HG03159 (cell line): Measurements from ENCODE around the gene TMCO5A.
"Not testable (repeated sequence)": the region's sequence is repeated elsewhere in the genome, so short reads cannot be mapped to it uniquely, and the experiment has no call there.

Source experiments
- ATAC-seq: cut with Tn5 transposase; IDR thresholded peaks from one replicate; pipeline ENCODE4 v1.9.1; 2021; ENCODE audit warnings: mild to moderate bottlenecking, moderate library complexity; ENCODE audit not compliant: unreplicated experiment

TMCO5A gene

DNA sequence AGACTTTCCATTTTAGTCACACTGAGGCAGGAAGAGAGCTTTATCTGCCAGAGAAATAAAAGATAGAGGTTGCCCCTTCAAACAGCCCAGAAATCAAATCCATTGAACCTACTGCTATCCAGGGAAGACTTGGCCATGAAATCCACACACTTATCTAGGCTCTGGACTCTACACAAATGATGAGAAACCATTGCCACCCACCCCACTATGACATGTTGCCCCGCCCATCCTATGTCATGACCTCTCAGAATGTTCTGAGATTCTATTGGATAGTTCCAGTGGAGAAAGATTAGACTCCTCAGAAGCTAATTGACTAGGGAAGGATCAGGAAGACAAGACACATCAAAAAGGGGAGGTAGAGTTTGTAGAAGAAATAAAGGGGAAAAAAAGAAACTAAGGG lies at the start of gene TMCO5A:
Gene TMCO5A, plus strand, starts transcription at position 301 of the 400 bp plus-strand sequence. CDS start 1,684 bp downstream, outside the sequence.
- no peak for ATAC-seq

DNA sequence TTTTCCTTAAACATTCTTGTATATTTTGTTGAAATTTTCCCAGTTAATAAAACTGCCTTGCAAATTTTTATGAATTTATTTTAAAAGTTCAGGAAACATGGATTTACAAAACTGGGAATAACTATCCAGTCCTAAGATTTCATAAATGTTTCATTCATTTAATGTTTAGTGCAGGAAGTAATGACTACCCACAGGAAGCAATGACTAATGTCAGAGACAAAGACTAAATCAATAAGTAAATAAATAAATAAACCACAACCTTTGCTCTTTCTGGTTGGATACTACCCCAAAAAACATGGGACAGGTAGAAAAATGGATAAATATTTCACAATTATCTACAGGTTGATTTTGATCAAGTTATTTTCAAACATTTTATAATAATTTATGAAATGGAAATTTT lies 48.8 kb upstream of the TMCO5A start:
- no peak for ATAC-seq

DNA sequence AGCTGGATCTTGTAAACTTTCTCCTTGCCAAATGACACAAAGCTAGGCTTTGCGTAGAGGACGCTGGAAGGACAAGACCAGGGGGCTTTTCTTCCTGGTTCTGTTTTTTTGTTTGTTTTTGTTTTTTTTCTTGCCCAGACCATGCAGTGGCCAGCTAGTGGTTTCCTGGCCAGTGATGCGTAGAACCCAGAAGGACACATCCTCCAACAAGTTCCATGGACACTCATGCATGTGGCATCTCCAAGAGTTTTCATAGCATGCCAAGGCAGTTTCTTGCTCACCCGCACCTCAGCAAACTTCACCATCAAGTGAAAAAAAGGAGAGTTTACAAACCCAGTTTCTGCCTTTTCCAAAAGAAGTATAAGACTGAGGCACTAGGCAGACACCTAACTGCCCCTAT lies 46.1 kb upstream of the TMCO5A start:
- no peak for ATAC-seq

DNA sequence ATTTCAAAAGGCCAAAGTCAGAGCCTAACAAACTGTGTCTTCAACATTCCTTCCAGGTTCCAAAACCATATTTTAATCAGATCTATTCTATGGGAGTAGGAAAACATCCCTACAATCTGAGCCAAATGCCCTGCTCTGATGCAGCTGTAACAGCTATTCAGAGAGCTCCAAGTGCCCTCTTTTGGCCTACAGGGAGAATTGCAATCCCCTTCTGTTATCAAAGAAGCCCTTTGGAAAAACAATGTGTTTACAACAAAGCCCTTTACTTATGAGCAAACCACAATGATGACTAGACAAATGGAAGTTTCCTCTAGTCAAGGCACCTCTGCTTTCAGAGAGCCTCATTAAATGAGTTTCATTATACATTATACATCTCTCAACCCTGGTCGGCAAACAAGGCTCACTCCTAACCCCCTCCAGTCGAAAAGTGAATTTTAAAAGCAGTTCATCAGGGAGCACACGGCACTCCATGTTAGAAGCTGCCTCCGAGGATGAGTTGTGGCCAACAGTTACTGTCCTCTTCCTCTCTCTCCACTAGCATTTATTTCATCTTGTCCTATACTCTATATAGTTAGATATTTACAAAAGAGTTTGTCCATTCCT lies 42.6 kb upstream of the TMCO5A start:
- peak; percentile 74 for ATAC-seq

DNA sequence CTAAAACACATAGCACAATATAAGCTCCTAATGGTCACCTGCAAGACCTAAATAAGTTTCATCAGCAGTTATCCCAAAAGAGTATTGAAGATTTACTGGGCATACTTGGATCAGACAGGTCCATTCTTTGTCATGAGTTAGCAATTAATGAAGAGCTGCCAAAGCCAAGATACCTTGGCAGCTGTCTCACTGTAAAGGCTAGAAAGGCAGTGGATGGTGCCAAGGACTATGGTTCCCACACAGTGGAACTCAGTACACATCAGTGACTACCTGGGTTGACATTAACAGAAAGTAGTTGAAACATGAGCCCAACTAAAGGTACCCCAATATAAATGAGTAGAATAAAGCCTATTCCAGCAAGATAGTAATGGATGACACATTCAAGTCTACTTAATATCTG lies 41.1 kb upstream of the TMCO5A start:
- no peak for ATAC-seq

DNA sequence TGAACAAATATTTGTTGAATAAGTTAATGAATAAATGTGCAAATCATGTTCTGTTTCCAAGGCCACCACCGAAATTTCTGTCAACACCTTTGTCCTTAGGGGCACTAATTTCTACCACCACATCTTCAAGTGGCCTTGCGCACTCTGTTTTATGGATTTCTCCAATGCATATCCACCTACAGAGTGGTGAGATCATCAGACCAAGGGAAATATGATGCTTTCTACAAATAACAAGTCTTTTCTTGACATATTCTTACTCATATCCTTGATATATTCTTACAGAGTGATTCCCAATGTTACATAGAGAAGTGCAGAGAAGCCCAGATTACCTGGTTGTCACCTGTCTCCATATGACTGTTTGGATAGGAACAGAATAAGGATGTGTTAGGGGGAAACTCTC lies 36.1 kb upstream of the TMCO5A start:
- ATAC-seq: no peak

DNA sequence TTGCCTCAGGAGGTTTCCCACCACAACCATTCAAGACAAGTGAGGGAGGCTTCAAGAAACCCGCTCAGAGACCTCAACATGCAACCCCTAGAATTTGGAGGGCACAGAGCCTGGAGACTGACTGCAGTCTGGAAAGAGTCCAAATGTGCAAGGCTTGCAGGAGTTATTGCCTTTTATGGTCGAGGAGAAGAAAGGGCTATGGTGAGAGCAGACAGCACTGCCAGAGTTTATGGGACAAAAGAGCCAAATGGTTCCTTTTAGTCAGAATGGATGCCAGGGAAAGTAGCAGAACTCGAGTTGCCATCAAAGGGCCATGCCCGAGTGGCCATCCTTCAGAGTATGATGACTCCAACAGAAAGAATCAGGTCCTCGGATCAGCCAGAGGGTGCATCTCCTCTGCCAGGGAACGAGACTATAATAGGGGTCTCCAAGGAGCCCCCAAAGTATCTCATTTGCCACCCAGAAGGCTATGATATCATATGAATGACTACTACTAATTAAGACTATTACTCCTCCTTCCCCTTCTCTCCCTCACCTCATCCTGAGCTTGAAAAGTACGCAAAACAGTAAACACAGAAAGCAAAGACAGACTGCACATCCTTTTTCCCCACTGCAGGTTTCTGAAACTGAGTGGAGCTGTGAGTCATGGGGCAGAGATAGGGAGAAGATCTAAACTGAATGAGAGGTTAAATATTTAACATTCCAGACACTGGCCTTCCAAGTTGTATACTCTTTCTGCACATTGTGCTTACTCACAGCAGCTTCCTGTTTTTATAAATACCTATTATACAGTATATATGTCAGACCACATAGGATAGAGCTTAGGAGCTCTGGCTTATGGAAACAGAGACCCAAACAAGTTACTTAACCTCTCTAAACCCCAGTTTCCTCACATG lies 33.9 kb upstream of the TMCO5A start:
- no peak for ATAC-seq

DNA sequence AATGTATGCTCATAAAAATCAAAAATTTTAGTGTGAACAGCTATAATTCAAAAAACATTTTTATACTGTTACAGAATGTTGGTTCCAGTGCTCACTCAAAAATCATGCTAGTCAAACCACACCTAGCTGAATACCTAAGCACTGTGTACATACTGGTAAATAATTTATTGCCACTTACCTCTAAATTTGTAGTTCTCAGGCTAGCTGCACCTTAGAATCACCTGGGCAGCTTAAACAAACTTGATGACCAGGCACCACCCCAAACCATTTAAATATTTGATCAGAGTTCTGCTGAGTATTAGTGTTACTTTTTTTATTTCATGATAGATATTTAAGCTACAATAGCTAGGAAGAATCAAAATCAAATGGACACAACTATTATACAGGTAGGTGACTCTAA lies 32.3 kb upstream of the TMCO5A start:
- no peak for ATAC-seq

DNA sequence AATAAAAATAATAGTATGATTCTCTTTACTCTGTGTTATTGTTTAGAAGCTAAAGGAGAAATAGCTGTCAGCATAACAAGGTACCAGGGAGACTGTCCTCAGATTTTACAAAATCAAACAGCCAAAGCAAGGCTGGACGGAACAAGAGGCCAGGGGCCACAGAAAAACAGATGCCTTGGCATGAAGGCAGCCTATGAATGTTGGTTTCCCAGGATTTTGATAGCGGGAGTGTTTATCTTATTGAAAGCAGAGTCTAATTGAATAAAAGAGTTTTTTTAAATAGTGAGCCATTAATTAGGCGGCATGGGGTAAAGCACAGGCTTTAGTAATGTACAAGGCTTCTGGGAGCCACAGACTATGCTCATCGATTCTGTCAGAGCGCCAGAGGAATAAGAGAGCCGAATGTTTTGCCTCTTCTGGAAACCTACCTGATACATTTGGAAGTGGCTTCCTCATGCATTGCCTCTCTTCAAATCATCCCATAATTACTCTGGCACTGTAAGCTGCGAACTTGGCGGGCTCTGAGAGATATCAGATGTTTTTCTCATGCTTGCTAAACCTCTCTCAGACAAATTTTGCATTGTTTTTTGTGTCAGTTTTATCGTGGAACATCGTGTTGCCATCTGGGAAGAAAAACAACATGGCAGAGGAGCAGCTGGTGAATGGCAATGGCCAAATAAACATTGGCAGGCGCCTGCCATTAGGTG lies 30.4 kb upstream of the TMCO5A start:
- no peak for ATAC-seq

DNA sequence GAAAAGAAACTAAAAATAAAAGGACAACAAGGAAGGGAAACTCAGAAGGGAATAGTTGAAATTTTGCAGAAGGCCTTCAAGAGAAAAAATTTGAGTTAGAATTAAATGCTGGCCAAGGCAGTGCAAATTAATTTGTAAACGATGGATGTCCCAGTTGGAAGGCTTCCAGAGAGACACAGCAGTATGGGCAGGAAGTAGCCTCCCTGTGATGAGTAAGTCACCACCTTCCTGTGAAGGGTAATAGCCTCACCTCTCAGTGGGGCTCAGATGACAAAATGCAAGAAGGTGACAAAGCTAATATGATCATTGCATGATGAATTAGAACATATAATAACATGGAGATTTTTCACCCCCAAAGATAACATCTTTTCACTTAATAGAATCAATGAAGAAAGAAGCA lies 27.3 kb upstream of the TMCO5A start:
- ATAC-seq: no peak

DNA sequence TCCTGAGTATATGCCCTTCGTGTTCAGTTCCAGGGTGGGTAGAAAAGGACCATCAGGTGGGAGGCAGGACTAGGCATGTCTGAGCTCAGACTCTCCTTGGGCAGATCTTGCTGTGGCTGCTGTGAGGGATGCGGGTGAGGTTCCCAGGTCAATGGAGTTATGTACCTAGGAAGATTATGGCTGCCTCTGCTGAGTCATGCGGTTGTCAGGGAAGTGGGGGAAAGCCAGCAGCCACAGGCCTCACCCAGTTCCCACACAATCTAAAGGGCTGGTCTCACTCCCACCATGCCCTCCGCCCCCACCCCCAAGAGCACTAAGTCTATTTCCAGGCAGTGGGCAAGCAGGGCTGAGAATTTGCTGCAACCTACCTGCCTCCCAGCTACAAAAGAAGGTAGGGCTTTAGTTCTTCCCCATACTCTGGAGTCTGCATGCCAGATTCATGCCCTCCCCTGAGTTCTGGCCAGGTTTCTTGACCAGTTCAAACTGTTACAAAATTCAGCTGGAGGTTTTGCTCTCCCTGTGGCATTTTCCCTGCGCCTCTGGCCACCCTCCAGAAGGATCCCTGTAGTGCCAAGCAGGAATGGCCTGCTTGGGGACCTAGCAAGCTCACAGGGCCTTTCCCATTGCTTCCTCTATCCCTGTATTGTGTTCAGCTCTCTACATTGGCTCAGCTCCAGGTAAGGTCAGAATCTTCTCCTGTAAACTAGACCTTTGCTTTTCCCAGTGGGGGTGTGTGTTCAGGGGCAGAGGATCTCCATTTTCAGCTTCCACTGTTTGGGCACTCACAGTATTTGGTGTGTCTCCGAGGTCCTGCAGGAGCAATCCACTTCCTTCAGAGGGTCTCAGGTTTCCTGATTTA lies 12.7 kb upstream of the TMCO5A start:
- no peak for ATAC-seq

DNA sequence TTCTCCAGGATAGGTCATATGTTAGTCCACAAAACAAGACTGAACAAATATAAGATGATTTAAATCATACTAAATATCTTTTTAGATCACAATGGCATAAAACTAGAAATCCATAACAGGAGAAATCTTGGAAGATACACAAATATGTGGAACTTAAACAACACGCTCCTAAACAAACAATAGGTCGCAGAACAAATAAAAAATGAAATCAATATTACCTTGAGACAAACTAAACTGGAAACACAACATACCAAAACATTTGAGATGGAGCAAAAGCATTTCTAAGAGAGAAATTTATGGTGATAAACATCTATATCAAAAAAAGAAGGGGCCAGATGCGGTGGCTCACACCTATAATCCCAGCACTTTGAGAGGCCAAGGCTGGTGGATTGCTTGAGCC lies 8.3 kb upstream of the TMCO5A start:
- no peak for ATAC-seq

DNA sequence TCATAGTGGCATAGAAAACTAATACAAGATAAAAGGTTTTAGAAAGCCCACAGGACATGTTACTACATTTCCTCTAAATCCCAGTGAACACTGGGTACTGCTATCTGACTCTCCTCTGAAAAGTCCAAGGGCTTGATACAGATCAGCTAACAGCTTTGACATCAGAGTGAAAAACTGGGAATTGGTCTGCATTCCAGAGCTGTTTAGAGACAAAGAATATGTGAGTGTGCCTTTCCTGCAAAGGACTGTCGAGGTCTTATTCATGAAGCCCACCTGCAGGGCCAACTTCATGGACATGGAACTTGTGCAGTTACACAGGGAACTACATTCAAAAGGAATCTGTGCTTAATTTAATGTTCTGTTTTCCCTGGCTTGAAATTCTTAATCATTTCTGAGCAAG lies 5.2 kb upstream of the TMCO5A start:
- ATAC-seq: no peak

DNA sequence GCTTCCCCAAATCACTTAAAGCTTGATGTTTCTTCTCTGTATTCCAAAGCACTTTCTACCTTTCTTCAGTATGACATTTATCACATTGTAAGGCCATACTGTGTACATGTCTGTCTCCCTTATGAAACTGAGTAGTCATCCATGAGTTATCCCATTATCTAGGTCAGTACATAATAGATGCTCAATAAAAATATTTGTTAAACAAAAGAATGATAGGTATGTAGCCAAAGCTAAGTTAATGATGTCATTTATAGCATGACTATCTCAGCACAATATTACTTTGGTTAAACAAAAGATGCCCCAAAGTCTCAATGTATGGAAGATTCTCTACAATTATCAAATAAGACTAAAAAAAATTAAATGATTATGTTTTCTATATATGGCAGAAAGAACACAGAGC lies 3.1 kb upstream of the TMCO5A start:
- ATAC-seq: no peak

DNA sequence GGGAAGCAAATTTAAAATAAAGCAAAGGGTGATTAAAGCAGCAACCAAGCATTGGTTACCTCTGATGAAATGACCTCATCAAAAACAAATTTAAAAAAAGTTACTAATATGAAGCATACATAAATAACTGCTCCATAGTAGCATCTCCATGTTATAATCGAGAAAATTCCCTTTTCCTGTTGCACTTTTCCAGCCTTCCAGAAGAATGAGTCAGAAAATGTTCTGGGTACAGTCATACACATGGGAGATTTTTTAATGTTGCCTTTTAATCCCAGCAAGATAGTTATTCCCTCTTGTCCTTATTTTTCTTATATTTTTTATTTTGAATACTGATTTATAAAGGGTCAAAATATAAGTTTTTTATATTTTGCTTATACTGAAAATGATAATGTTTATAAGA lies 2.6 kb upstream of the TMCO5A start:
- ATAC-seq: no peak

DNA sequence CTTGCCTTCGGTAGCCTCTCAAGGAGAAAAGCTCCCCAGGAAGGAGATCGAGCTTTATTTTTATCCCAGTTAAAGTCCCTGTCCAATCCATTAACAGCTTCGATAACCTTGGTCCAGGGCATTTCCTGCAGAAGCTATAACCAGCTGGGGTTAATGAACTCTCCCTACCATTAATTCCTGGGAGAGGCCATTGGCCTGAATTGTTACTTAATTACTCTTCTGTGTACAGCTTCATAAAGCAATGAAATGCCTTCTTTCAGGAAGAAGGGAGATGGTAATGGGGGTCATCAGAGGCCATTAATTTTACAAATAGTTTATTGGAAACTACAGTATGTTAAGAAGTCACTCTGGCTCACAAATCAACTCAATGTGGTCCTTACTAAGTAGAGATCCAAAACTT lies 1.9 kb upstream of the TMCO5A start:
- no peak for ATAC-seq

DNA sequence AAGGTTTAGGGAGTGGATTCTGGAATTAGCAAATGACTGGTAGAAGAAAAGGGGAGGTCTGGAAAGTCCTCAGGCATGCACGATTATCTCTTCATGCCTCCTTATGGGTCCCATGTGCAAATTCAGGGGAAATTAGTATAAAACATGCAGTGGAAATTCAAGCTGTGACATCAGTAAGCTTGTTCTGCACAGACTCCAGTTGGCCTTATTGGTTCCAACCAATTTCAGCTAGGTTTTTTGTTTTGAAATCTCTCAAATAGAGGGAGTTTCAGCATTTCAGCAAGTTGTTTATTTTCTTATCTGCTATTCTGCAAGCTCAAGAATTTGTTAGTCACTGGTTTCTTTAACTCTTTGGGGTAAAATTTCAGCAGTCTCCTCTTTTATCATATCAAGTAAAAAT lies 774 bp upstream of the TMCO5A start:
- ATAC-seq: no peak

DNA sequence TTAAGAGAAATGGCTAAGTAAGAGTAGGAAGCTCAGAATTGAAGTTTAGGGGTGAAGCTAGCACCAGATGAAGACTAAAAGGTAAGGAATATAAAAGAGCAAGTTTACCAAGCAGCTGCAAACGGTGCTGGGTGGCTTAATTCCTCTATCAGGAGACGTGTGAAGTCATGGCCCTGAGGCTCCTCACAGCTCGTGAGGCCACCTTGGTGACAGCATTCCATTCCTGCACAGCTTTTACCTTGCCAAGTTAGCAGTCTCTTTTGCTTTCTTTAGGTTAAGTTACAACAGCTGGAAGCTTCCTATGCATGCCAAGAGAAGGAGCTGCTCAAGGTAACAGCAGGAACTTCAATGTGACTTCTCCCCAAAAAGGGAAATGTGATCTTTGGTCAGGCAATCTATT lies 6.4 kb downstream of the TMCO5A start:
- no peak for ATAC-seq

DNA sequence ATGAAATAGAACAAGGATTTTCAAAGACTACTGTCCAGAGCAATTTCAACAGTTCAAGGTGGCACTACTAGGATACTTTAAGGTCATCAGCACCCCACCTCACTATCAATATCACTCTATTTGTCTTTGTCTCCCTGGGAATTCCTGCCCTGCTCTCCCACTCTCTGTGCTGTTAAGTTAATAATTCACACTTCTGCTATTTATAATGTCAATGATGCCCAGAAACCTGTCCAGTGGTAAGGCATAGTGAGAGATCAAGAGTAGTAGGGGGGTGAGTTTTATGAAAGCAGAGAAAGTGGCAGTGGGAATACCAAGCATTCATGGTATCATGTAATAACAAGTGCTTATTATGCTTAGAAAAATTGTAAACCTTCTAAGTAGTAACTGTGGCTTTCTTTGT lies 7.3 kb downstream of the TMCO5A start:
- no peak for ATAC-seq

DNA sequence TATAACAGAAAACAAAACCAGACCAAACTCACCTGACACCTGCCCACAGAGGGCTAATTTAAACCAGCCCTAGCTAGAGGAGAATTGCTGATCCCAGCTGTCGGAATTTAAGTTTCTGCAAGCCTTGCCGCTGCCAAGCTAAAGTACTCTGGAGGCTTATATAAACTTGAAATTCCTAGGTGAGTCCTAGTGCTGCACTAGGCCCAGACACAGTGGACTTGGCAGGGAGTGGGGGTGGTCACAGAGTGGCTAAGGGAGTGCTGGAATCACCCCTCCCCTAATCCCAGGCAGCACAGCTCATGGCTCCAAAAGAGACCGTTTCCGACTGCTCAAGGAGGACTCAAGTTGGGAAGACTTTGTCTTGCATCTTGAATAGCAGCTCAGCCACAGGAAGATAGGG lies 17.6 kb downstream of the TMCO5A start:
- no peak for ATAC-seq

DNA sequence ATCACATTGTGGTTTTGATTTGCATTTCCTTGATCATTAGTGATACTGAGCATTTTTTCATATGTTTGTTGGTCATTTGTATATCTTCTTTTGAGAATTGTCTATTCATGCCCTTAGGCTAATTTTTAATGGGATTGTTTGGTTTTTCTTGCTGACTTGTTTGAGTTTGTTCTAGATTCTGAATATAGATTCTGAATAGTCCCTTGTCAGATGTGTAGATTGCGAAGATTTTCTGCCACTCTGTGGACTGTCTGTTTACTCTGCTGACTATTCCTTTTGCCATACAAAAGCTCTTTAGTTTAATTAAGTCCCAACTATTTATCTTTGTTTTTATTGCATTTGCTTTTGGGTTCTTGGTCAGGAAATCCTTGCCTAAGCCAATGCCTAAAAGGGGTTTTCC lies 26.3 kb downstream of the TMCO5A start:
- not testable (repeated sequence) for ATAC-seq
